Ishikawa (cell line): ENCODE results near the gene MXI1.

ENCODE experiments used
- CEBPB ChIP-seq: IDR thresholded peaks from 2 replicates; pipeline ENCODE4 v1.6.1; 2012
- CREB1 ChIP-seq: IDR thresholded peaks from 2 replicates; pipeline ENCODE4 v1.6.1; 2012; ENCODE audit warnings: low read depth
- EGR1 ChIP-seq: IDR thresholded peaks from 2 replicates; pipeline ENCODE4 v1.6.1; 2012
- EP300 ChIP-seq: IDR thresholded peaks from 2 replicates; pipeline ENCODE4 v1.6.1; 2012; ENCODE audit warnings: borderline replicate concordance
- FOXM1 ChIP-seq: IDR thresholded peaks from 2 replicates; pipeline ENCODE4 v1.6.1; 2012; ENCODE audit warnings: low read depth, borderline replicate concordance
- NFIC ChIP-seq: IDR thresholded peaks from 2 replicates; pipeline ENCODE4 v1.6.1; 2012
- RAD21 ChIP-seq: IDR thresholded peaks from 2 replicates; pipeline ENCODE4 v1.6.1; 2012; ENCODE audit warnings: low read depth
- TAF1 ChIP-seq: IDR thresholded peaks from 2 replicates; pipeline ENCODE4 v1.6.1; 2012; ENCODE audit warnings: low read depth, mild to moderate bottlenecking
- TCF12 ChIP-seq: IDR thresholded peaks from 2 replicates; pipeline ENCODE4 v1.6.1; 2012; ENCODE audit warnings: low read depth
- TEAD4 ChIP-seq: IDR thresholded peaks from 2 replicates; pipeline ENCODE4 v1.6.1; 2012
- YY1 ChIP-seq: IDR thresholded peaks from 2 replicates; pipeline ENCODE4 v1.6.1; 2012; ENCODE audit warnings: low read depth
- ZBTB7A ChIP-seq: IDR thresholded peaks from 2 replicates; pipeline ENCODE4 v1.6.1; 2012; ENCODE audit warnings: low read depth
- TF ChIP-seq, protein P1 (sequence below): IDR thresholded peaks from 2 replicates; pipeline ENCODE4 v1.6.1; 2012
- TF ChIP-seq, protein P2 (sequence below): IDR thresholded peaks from 2 replicates; pipeline ENCODE4 v1.6.1; 2012
- TF ChIP-seq, protein P3 (sequence below): IDR thresholded peaks from 2 replicates; pipeline ENCODE4 v1.6.1; 2012; ENCODE audit warnings: low read depth, mild to moderate bottlenecking

The MXI1 gene

DNA sequence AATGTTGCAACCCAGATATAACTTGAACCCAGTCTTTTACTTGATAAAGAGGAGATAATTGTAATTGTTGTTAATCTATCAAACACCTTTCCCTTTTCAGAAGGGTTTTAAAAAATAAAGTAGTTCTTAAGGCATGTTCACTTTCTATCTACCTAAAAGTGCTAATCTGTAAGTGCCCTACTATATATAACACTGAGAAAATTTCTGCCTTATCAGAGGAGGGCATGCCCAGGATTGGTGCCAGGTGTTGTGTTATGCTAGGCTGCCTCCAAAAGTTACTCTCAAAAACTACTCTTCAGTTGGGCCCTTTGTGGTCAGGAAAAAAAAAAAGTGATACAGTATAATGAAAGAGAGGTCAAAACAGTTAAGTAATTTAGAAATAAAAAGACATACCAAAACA lies 61.0 kb downstream of the MXI1 start:
- TF ChIP-seq EGR1 = no peak
- TF ChIP-seq ZBTB7A = no peak
- TF ChIP-seq, protein P1, sequence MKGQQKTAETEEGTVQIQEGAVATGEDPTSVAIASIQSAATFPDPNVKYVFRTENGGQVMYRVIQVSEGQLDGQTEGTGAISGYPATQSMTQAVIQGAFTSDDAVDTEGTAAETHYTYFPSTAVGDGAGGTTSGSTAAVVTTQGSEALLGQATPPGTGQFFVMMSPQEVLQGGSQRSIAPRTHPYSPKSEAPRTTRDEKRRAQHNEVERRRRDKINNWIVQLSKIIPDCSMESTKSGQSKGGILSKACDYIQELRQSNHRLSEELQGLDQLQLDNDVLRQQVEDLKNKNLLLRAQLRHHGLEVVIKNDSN = no peak

DNA sequence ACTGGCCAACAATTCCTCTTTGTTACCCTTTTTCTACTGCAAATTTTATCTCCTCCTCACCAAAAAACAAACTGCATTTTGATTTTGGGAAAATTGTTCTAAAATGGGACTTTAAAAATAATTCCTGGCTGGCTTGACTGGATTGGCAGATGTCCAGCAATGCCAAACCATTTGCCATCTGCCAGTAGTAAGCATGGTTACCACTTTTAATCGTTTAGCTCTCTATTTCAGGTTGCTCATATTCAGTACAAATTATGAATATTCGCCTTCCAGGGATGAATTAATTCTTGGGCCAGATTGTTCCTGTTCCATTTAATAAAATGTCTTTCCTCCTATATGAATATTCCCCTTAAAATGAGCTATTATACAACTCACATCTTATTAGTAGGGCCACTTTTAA lies 61.6 kb downstream of the MXI1 start:
- TF ChIP-seq, protein P2, sequence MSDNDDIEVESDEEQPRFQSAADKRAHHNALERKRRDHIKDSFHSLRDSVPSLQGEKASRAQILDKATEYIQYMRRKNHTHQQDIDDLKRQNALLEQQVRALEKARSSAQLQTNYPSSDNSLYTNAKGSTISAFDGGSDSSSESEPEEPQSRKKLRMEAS = no peak
- no peak for TF ChIP-seq ZBTB7A
- no peak for TF ChIP-seq TCF12
- TF ChIP-seq TEAD4 = no peak
- TF ChIP-seq NFIC = no peak
- no peak for TF ChIP-seq TAF1
- no peak for TF ChIP-seq CREB1

DNA sequence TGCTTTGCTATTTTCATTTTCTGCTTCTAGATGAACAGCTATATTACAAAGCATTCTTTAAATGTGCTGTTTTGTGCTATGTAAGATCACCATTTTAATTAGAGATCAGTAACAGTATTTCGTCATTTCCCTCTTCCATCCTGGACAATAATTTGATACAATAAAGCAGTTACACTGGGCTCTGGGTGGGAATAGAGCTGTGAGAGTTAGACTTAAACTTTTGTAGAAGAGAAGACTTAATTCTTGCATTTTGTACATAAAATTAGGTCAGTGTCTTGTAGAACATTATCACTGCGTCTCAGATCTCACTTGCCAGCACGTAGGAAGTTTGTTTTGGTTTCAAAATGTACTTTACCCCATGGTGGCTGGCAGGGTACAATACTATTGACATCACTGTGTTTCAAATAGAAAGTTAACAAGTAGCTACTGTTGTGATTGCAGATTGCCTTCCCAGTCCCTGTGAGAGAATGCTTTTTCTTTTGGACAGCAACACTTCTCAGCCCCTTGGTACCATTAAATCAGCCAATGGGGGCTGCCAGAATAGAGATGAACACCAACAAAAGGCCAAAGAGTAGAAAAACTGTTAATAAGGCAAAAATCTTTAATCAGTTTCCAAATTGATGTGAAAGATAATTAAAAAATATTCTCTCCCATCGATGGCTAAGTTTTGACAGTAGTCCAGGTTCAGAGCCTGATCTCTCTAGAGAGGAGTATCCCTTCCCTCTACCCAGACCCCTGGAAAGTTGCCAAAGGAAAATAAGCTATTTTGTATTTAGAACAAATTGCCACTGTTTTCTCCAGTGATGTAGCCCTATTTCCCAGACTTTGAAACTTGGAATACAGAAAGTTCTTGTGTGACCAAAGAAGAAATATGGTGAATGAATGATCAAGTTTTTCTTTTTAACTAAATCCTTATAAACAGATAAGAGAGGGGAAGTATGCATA lies 62.2 kb downstream of the MXI1 start:
- TF ChIP-seq FOXM1 (no peak), TEAD4 (no peak), TCF12 (no peak), ZBTB7A (no peak), TAF1 (no peak), CEBPB (no peak), EP300 (no peak), RAD21 (no peak), EGR1 (no peak), NFIC (no peak), CREB1 (no peak), YY1 (no peak)
- TF ChIP-seq, protein P3, sequence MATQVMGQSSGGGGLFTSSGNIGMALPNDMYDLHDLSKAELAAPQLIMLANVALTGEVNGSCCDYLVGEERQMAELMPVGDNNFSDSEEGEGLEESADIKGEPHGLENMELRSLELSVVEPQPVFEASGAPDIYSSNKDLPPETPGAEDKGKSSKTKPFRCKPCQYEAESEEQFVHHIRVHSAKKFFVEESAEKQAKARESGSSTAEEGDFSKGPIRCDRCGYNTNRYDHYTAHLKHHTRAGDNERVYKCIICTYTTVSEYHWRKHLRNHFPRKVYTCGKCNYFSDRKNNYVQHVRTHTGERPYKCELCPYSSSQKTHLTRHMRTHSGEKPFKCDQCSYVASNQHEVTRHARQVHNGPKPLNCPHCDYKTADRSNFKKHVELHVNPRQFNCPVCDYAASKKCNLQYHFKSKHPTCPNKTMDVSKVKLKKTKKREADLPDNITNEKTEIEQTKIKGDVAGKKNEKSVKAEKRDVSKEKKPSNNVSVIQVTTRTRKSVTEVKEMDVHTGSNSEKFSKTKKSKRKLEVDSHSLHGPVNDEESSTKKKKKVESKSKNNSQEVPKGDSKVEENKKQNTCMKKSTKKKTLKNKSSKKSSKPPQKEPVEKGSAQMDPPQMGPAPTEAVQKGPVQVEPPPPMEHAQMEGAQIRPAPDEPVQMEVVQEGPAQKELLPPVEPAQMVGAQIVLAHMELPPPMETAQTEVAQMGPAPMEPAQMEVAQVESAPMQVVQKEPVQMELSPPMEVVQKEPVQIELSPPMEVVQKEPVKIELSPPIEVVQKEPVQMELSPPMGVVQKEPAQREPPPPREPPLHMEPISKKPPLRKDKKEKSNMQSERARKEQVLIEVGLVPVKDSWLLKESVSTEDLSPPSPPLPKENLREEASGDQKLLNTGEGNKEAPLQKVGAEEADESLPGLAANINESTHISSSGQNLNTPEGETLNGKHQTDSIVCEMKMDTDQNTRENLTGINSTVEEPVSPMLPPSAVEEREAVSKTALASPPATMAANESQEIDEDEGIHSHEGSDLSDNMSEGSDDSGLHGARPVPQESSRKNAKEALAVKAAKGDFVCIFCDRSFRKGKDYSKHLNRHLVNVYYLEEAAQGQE = no peak
- TF ChIP-seq, protein P1 = no peak
- TF ChIP-seq, protein P2 = no peak

DNA sequence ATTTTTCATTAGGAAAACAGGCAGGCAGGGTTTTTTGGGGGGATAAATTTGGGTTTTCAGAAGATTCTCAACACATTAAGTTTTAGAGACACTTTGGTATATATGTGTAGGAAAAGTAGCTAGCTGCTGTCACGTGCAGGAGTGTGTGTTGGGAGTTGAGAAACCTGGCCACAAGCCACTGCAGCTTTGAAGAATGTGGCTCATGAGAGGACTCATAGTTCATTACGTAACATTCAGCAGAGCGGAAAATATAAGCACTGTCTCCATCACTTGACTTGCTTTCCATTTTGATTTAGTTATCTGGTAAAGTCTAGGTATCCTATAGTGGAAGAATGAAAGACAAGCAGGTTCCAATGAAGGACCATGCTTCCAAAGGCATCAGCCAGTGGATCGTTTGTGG lies 66.1 kb downstream of the MXI1 start:
- TF ChIP-seq NFIC (peak; percentile 44), CEBPB (peak; percentile 89), YY1 (no peak), RAD21 (no peak), TAF1 (no peak), TEAD4 (peak; percentile 49), TCF12 (no peak), EP300 (no peak)
- TF ChIP-seq, protein P3 = no peak
- TF ChIP-seq, protein P2 = peak; percentile 30; the same call in 1 of the 2 replicates
- TF ChIP-seq, protein P1 = peak; percentile 83

DNA sequence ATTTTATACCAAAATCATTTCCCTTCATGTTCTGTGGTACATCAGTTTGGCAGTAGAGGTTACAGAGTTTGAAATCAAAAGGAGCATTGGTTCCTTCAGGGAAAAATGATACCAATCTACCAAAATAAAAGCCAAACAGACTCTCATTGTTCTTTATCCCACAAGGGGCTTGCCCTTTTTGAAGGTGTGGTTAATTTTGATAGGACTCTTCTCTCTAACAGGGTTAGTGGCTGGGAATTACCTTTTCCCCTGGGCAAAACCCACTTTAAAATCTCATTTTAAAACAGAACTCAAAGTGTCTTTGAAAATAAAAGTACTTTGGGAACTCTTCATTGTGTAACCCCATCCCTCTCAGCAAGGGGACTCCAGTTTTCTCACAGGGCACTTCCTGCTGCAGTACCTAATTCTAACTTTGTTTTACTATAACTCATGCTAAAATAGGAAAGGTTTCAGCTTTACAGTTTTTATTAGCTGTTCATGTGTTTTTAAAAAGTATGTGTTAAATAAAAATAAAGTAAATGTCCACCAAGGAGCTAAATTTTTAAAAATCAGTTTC lies 66.7 kb downstream of the MXI1 start:
- TF ChIP-seq, protein P1 = no peak
- TF ChIP-seq CREB1 (no peak), ZBTB7A (no peak), EP300 (no peak), NFIC (no peak), TEAD4 (no peak), TAF1 (no peak), FOXM1 (no peak)
- TF ChIP-seq, protein P3 = no peak
- TF ChIP-seq, protein P2 = no peak
